Stimulated activated CD8-positive, alpha-beta memory T cell treated with anti-CD3 and anti-CD28 coated beads, Interleukin-7, amount 100 ng/mL, for 1 hour (primary cell): ENCODE measurements around the gene KIAA1217.

Experiments
- DNase-seq, 2 donors: peaks; one replicate each; pipeline ENCODE4 v3.0.0-alpha.2; 2020; ENCODE audit warnings: low read depth in 2 of 2

The KIAA1217 gene

GRCh38 chr10:24207781-24208611 lies 942 bp upstream of the KIAA1217 start:
- no peak for DNase-seq

- no peak for DNase-seq
Measured at GRCh38 chr10:24209432-24209771, 464 bp downstream of the KIAA1217 start.

- DNase-seq, result no peak
Measured at GRCh38 chr10:24209946-24210491, 1.1 kb downstream of the KIAA1217 start.

GRCh38 chr10:24210501-24210900 lies 1.6 kb downstream of the KIAA1217 start:
- no peak for DNase-seq

- no peak for DNase-seq
Measured at GRCh38 chr10:24213266-24213665, 4.3 kb downstream of the KIAA1217 start.

- no peak for DNase-seq
Measured at GRCh38 chr10:24213881-24214280, 4.9 kb downstream of the KIAA1217 start.

GRCh38 chr10:24214762-24215161 lies 5.8 kb downstream of the KIAA1217 start:
- DNase-seq, result no peak

- DNase-seq, result no peak
Measured at GRCh38 chr10:24215196-24215595, 6.3 kb downstream of the KIAA1217 start.

GRCh38 chr10:24215603-24216002 lies 6.7 kb downstream of the KIAA1217 start:
- DNase-seq, result no peak

GRCh38 chr10:24219963-24220362 lies 11.0 kb downstream of the KIAA1217 start:
- no peak for DNase-seq

GRCh38 chr10:24223341-24223740 lies 14.4 kb downstream of the KIAA1217 start:
- DNase-seq, result no peak

GRCh38 chr10:24223953-24224352 lies 15.0 kb downstream of the KIAA1217 start:
- no peak for DNase-seq

GRCh38 chr10:24228642-24229041 lies 19.7 kb downstream of the KIAA1217 start:
- DNase-seq, result no peak

GRCh38 chr10:24229909-24230308 lies 21.0 kb downstream of the KIAA1217 start:
- DNase-seq, result no peak

- no peak for DNase-seq
Measured at GRCh38 chr10:24231200-24231599, 22.3 kb downstream of the KIAA1217 start.

- no peak for DNase-seq
Measured at GRCh38 chr10:24234784-24235183, 25.8 kb downstream of the KIAA1217 start.

GRCh38 chr10:24235471-24235870 lies 26.5 kb downstream of the KIAA1217 start:
- DNase-seq, result no peak

- no peak for DNase-seq
Measured at GRCh38 chr10:24237801-24238395, 29.0 kb downstream of the KIAA1217 start.

- no peak for DNase-seq
Measured at GRCh38 chr10:24238519-24239247, 29.7 kb downstream of the KIAA1217 start.

GRCh38 chr10:24239289-24240040 lies 30.5 kb downstream of the KIAA1217 start:
- no peak for DNase-seq

GRCh38 chr10:24240041-24240751 lies 31.3 kb downstream of the KIAA1217 start:
- DNase-seq, result no peak
